Measurements from ENCODE around the gene AHNAK2.
"Not testable (repeated sequence)": the region's sequence is repeated elsewhere in the genome, so short reads cannot be mapped to it uniquely, and the experiment has no call there.

Gene AHNAK2

GRCh38 chr14:104950021-104950420 lies 28.2 kb downstream of the AHNAK2 start:
- no peak for TF ChIP-seq CTCF (IDR thresholded peaks at IDR 0.05; ENCODE audit: extremely low read depth, insufficient read depth, missing control alignments)
- no peak for DNase-seq (ENCODE audit: low spot score)
- in situ Hi-C loops (cut with MboI; ENCODE audit: low pct_unique_long_range_greater_than_20kb, low sequenced_read_pairs, unreplicated experiment) = no loop called here

GRCh38 chr14:104949406-104949955 lies 28.7 kb downstream of the AHNAK2 start:
- in situ Hi-C loops (cut with MboI; ENCODE audit: low pct_unique_long_range_greater_than_20kb, low sequenced_read_pairs, unreplicated experiment); DNase-seq (ENCODE audit: low spot score): not testable (repeated sequence)

GRCh38 chr14:104948736-104949031 lies 29.5 kb downstream of the AHNAK2 start:
- DNase-seq (ENCODE audit: low spot score) = no peak
- in situ Hi-C loops (cut with MboI; ENCODE audit: low pct_unique_long_range_greater_than_20kb, low sequenced_read_pairs, unreplicated experiment) = no loop called here
- no peak for TF ChIP-seq CTCF (IDR thresholded peaks at IDR 0.05; ENCODE audit: extremely low read depth, insufficient read depth, missing control alignments)

- in situ Hi-C loops (cut with MboI; ENCODE audit: low pct_unique_long_range_greater_than_20kb, low sequenced_read_pairs, unreplicated experiment); DNase-seq (ENCODE audit: low spot score): not testable (repeated sequence)
These were observed 30.1 kb downstream of the AHNAK2 start for GRCh38 chr14:104947881-104948735.

- DNase-seq (ENCODE audit: low spot score); in situ Hi-C loops (cut with MboI; ENCODE audit: low pct_unique_long_range_greater_than_20kb, low sequenced_read_pairs, unreplicated experiment): not testable (repeated sequence)
These were observed 31.0 kb downstream of the AHNAK2 start for GRCh38 chr14:104947201-104947600.

GRCh38 chr14:104945986-104946965 lies 31.9 kb downstream of the AHNAK2 start:
- in situ Hi-C loops (cut with MboI; ENCODE audit: low pct_unique_long_range_greater_than_20kb, low sequenced_read_pairs, unreplicated experiment); DNase-seq (ENCODE audit: low spot score): not testable (repeated sequence)

GRCh38 chr14:104945266-104945665 lies 32.9 kb downstream of the AHNAK2 start:
- DNase-seq (ENCODE audit: low spot score); in situ Hi-C loops (cut with MboI; ENCODE audit: low pct_unique_long_range_greater_than_20kb, low sequenced_read_pairs, unreplicated experiment): not testable (repeated sequence)

- in situ Hi-C loops (cut with MboI; ENCODE audit: low pct_unique_long_range_greater_than_20kb, low sequenced_read_pairs, unreplicated experiment); DNase-seq (ENCODE audit: low spot score): not testable (repeated sequence)
These were observed 33.6 kb downstream of the AHNAK2 start for GRCh38 chr14:104944436-104945205.

GRCh38 chr14:104944016-104944308 lies 34.2 kb downstream of the AHNAK2 start:
- in situ Hi-C loops (cut with MboI; ENCODE audit: low pct_unique_long_range_greater_than_20kb, low sequenced_read_pairs, unreplicated experiment); DNase-seq (ENCODE audit: low spot score): not testable (repeated sequence)

- DNase-seq (ENCODE audit: low spot score); in situ Hi-C loops (cut with MboI; ENCODE audit: low pct_unique_long_range_greater_than_20kb, low sequenced_read_pairs, unreplicated experiment): not testable (repeated sequence)
These were observed 34.8 kb downstream of the AHNAK2 start for GRCh38 chr14:104943216-104944015.

All from GM13977 (cell line).